Measurements from ENCODE around the gene STAT4.

GRCh38 chr2:191171286-191171685 is 20.5 kb upstream of the STAT4 start:
- no peak for TF ChIP-seq CTCF (IDR thresholded peaks at IDR 0.05)
- no peak for TF ChIP-seq POLR2A (IDR thresholded peaks at IDR 0.05)

All from thyroid gland (tissue), 4 donors.